ENCODE results near the gene CMTM2.

The CMTM2 gene

GRCh38 chr16:66578651-66579531, at the start of gene CMTM2:
Gene CMTM2 (plus strand): TSS chr16:66579463. CDS start chr16:66579608, 145 bp downstream.
- ATAC-seq (ENCODE audit: low read depth) (no peak), DNase-seq (ENCODE audit: low spot score) (peak; percentile 62)
- H3K27me3 ChIP-seq (ENCODE audit: insufficient read depth, poor library complexity, severe bottlenecking): no peaks in the 10 kb centered on the region
- peaks cover 17% of the 10 kb centered on the region for H3K4me1 ChIP-seq (ENCODE audit: insufficient read depth, poor library complexity, severe bottlenecking)
- H3K4me3 ChIP-seq (ENCODE audit: severe bottlenecking): no peak within 1 kb of the TSS
- H3K27ac ChIP-seq (ENCODE audit: poor library complexity, severe bottlenecking): peak within 1 kb of the TSS; percentile 13
- TF ChIP-seq CTCF (IDR thresholded peaks at IDR 0.05; ENCODE audit: poor library complexity, severe bottlenecking): no peak
- no peaks in the 10 kb centered on the region for H3K36me3 ChIP-seq (ENCODE audit: low read depth)
- H3K9me3 ChIP-seq (ENCODE audit: severe bottlenecking): no peaks in the 10 kb centered on the region

GRCh38 chr16:66529475-66529874, 49.8 kb upstream of the CMTM2 start:
- DNase-seq (ENCODE audit: low spot score) (no peak), ATAC-seq (ENCODE audit: low read depth) (no peak)
- H3K36me3 ChIP-seq (ENCODE audit: low read depth): peaks cover 63% of the 10 kb centered on the region
- H3K9me3 ChIP-seq (ENCODE audit: severe bottlenecking): no peaks in the 10 kb centered on the region
- no peaks in the 10 kb centered on the region for H3K4me1 ChIP-seq (ENCODE audit: insufficient read depth, poor library complexity, severe bottlenecking)
- no peak overlapping the region for H3K27ac ChIP-seq (ENCODE audit: poor library complexity, severe bottlenecking)
- TF ChIP-seq CTCF (IDR thresholded peaks at IDR 0.05; ENCODE audit: poor library complexity, severe bottlenecking): no peak
- H3K4me3 ChIP-seq (ENCODE audit: severe bottlenecking): no peak overlapping the region
- H3K27me3 ChIP-seq (ENCODE audit: insufficient read depth, poor library complexity, severe bottlenecking): no peaks in the 10 kb centered on the region

- no peaks in the 10 kb centered on the region for H3K9me3 ChIP-seq (ENCODE audit: severe bottlenecking)
- H3K4me1 ChIP-seq (ENCODE audit: insufficient read depth, poor library complexity, severe bottlenecking): no peaks in the 10 kb centered on the region
- no peak overlapping the region for H3K27ac ChIP-seq (ENCODE audit: poor library complexity, severe bottlenecking)
- H3K4me3 ChIP-seq (ENCODE audit: severe bottlenecking): no peak overlapping the region
- peaks cover 49% of the 10 kb centered on the region for H3K36me3 ChIP-seq (ENCODE audit: low read depth)
- ATAC-seq (ENCODE audit: low read depth): no peak
- no peak for TF ChIP-seq CTCF (IDR thresholded peaks at IDR 0.05; ENCODE audit: poor library complexity, severe bottlenecking)
- DNase-seq (ENCODE audit: low spot score): no peak
- H3K27me3 ChIP-seq (ENCODE audit: insufficient read depth, poor library complexity, severe bottlenecking): no peaks in the 10 kb centered on the region
Observed at GRCh38 chr16:66534376-66534799, 44.9 kb upstream of the CMTM2 start.

GRCh38 chr16:66536525-66536924, 42.7 kb upstream of the CMTM2 start:
- ATAC-seq (ENCODE audit: low read depth) (no peak), DNase-seq (ENCODE audit: low spot score) (no peak)
- TF ChIP-seq CTCF (IDR thresholded peaks at IDR 0.05; ENCODE audit: poor library complexity, severe bottlenecking): no peak
- H3K27ac ChIP-seq (ENCODE audit: poor library complexity, severe bottlenecking): no peak overlapping the region
- no peaks in the 10 kb centered on the region for H3K9me3 ChIP-seq (ENCODE audit: severe bottlenecking)
- H3K4me1 ChIP-seq (ENCODE audit: insufficient read depth, poor library complexity, severe bottlenecking): no peaks in the 10 kb centered on the region
- no peak overlapping the region for H3K4me3 ChIP-seq (ENCODE audit: severe bottlenecking)
- peaks cover 45% of the 10 kb centered on the region for H3K36me3 ChIP-seq (ENCODE audit: low read depth)
- no peaks in the 10 kb centered on the region for H3K27me3 ChIP-seq (ENCODE audit: insufficient read depth, poor library complexity, severe bottlenecking)

- no peak for ATAC-seq (ENCODE audit: low read depth)
Observed at GRCh38 chr16:66537236-66537635, 42.0 kb upstream of the CMTM2 start.

More at GRCh38 chr16:66537236-66537635, 42.0 kb upstream of the CMTM2 start:
- no peaks in the 10 kb centered on the region for H3K9me3 ChIP-seq (ENCODE audit: severe bottlenecking)
- no peaks in the 10 kb centered on the region for H3K27me3 ChIP-seq (ENCODE audit: insufficient read depth, poor library complexity, severe bottlenecking)
- H3K36me3 ChIP-seq (ENCODE audit: low read depth): peaks cover 48% of the 10 kb centered on the region
- DNase-seq (ENCODE audit: low spot score): no peak
- H3K4me3 ChIP-seq (ENCODE audit: severe bottlenecking): no peak overlapping the region
- no peak overlapping the region for H3K27ac ChIP-seq (ENCODE audit: poor library complexity, severe bottlenecking)
- H3K4me1 ChIP-seq (ENCODE audit: insufficient read depth, poor library complexity, severe bottlenecking): no peaks in the 10 kb centered on the region
- TF ChIP-seq CTCF (IDR thresholded peaks at IDR 0.05; ENCODE audit: poor library complexity, severe bottlenecking): no peak
